GM21723 (cell line): ENCODE results near the gene C5orf47.

ENCODE experiments used
- ATAC-seq: cut with Tn5 transposase; IDR thresholded peaks from one replicate; pipeline ENCODE4 v1.9.1; 2021; ENCODE audit warnings: mild to moderate bottlenecking, moderate library complexity; ENCODE audit not compliant: unreplicated experiment

C5orf47 gene

GRCh38 chr5:173988554-173989431 lies at the start of gene C5orf47:
Gene C5orf47, plus strand, starts transcription at chr5:173989170. Its CDS starts 94 bp downstream, at chr5:173989264.
- no peak for ATAC-seq

- no peak for ATAC-seq
Measured at GRCh38 chr5:173940269-173940668, 48.7 kb upstream of the C5orf47 start.

GRCh38 chr5:173941102-173941501 lies 47.9 kb upstream of the C5orf47 start:
- ATAC-seq = no peak

- no peak for ATAC-seq
Measured at GRCh38 chr5:173941758-173942401, 47.1 kb upstream of the C5orf47 start.

- no peak for ATAC-seq
Measured at GRCh38 chr5:173944511-173944910, 44.5 kb upstream of the C5orf47 start.

GRCh38 chr5:173945160-173945559 lies 43.8 kb upstream of the C5orf47 start:
- no peak for ATAC-seq

- no peak for ATAC-seq
Measured at GRCh38 chr5:173946323-173946722, 42.6 kb upstream of the C5orf47 start.

- ATAC-seq = no peak
Measured at GRCh38 chr5:173950829-173951228, 38.1 kb upstream of the C5orf47 start.

GRCh38 chr5:173953528-173954090 lies 35.4 kb upstream of the C5orf47 start:
- no peak for ATAC-seq

- no peak for ATAC-seq
Measured at GRCh38 chr5:173954671-173955521, 34.1 kb upstream of the C5orf47 start.

- ATAC-seq = no peak
Measured at GRCh38 chr5:173960986-173961385, 28.0 kb upstream of the C5orf47 start.

- no peak for ATAC-seq
Measured at GRCh38 chr5:173961418-173961817, 27.6 kb upstream of the C5orf47 start.

GRCh38 chr5:173962436-173962972 lies 26.5 kb upstream of the C5orf47 start:
- no peak for ATAC-seq

GRCh38 chr5:173963182-173963838 lies 25.7 kb upstream of the C5orf47 start:
- no peak for ATAC-seq

- ATAC-seq = no peak
Measured at GRCh38 chr5:173963867-173964441, 25.0 kb upstream of the C5orf47 start.

- no peak for ATAC-seq
Measured at GRCh38 chr5:173964506-173964905, 24.5 kb upstream of the C5orf47 start.

- no peak for ATAC-seq
Measured at GRCh38 chr5:173967241-173967640, 21.7 kb upstream of the C5orf47 start.

GRCh38 chr5:173968154-173968797 lies 20.7 kb upstream of the C5orf47 start:
- ATAC-seq = no peak
